A549 (cell line): ENCODE data around the gene RNF126.

ENCODE experiments used
- CEBPB ChIP-seq, 2 experiments: fragments of >200 bp in 1 of 2; sonication (Bioruptor Twin) in 1 of 2; formaldehyde crosslinking in 1 of 2; IDR thresholded peaks; 2 replicates each; pipeline ENCODE4 v1.6.1; 2012 to 2016
- EP300 ChIP-seq, 2 experiments: fragments of >200 bp; sonication (Bioruptor Twin); formaldehyde crosslinking; IDR thresholded peaks; 2 replicates in 1 of 2; 3 replicates in 1 of 2; pipeline ENCODE4 v1.6.1; 2016 to 2017
- JUN ChIP-seq, 2 experiments: fragments of >200 bp; sonication (Bioruptor Twin); formaldehyde crosslinking; IDR thresholded peaks; 2 replicates in 1 of 2; 3 replicates in 1 of 2; pipeline ENCODE4 v1.6.1; 2016 to 2017
- JUNB ChIP-seq: fragments of >200 bp; sonication (Bioruptor Twin); formaldehyde crosslinking; IDR thresholded peaks from 2 replicates; pipeline ENCODE4 v1.6.1; 2016
- MAZ ChIP-seq: fragments of 150-350 bp; IDR thresholded peaks from 2 replicates; pipeline ENCODE4 v1.6.1; 2014; ENCODE audit warnings: antibody characterized with exemption, low read depth, low read length, borderline replicate concordance
- POLR2A ChIP-seq: IDR thresholded peaks from 2 replicates; pipeline ENCODE4 v1.6.1; 2012; ENCODE audit warnings: mild to moderate bottlenecking, low read length
- RFX5 ChIP-seq: fragments of 450-650 bp; IDR thresholded peaks from 2 replicates; pipeline ENCODE4 v1.7.1; 2014; ENCODE audit warnings: antibody characterized with exemption, mild to moderate bottlenecking, moderate library complexity
- SMC3 ChIP-seq: fragments of >200 bp; sonication (Bioruptor Twin); formaldehyde crosslinking; IDR thresholded peaks from 3 replicates; pipeline ENCODE4 v1.6.1; 2018; ENCODE audit warnings: inconsistent platforms
- TP53 ChIP-seq: fragments of 250-450 bp; sonication (Bioruptor Pico); IDR thresholded peaks from 2 replicates; pipeline ENCODE4 v1.5.0; 2021; ENCODE audit warnings: mild to moderate bottlenecking, moderate library complexity
- TF ChIP-seq, protein P1 (sequence below): fragments of >200 bp; sonication (Bioruptor Twin); formaldehyde crosslinking; IDR thresholded peaks from 3 replicates; pipeline ENCODE4 v1.5.1; 2016
- TF ChIP-seq, protein P2 (sequence below): IDR thresholded peaks from 2 replicates; pipeline ENCODE4 v1.6.1; 2012
- TF ChIP-seq, protein P3 (sequence below): fragments of 200-600 bp; sonication (generic); IDR thresholded peaks from 2 replicates; pipeline ENCODE4 v1.6.1; 2016; ENCODE audit warnings: antibody characterized with exemption, mild to moderate bottlenecking, moderate library complexity

DNA sequence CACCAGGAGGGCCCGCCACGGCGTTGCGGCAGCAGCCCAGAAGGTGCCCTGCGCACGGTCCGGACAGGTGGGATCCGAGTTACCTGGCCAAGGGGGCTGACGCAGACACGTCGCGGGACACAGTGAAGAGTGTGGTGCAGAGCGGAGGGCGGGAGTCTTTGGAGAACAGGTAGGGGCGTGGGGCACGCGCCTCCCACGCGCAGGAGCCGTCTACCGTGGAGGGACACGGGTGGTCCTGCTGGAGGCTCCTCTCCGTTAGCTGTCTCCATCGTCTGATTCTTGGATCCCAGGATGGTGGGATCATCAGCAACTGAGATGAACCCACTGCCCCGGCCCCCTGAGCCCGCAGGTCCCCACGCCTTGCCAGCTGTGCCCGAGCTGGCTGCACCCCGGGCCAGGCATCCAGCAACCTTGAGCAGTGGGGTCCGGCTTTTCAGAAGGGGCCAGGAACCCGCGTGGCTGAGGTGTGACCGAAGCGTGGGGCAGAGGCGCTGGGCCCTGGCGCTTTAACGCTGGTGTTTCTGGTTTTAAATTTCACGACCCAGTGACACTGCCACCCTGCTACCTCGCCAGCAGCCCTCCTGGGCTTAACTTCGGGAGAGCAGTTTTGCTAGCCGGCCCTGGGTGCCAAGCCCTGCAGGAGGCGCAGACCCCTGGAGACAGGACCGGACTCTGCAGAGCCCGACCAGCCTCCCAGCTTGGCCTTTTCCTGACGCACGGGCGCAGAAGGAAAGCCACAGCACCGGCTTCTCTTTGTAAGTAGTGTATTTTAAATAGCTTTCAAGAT, 16.0 kb downstream of the RNF126 start:
- TF ChIP-seq CEBPB (IDR thresholded peaks at IDR 0.05) (no peak), POLR2A (no peak), JUNB (no peak), TP53 (no peak), RFX5 (no peak), EP300 (IDR thresholded peaks at IDR 0.05) (no peak), JUN (IDR thresholded peaks at IDR 0.05) (no peak), MAZ (no peak), SMC3 (no peak)
- TF ChIP-seq, protein P1, sequence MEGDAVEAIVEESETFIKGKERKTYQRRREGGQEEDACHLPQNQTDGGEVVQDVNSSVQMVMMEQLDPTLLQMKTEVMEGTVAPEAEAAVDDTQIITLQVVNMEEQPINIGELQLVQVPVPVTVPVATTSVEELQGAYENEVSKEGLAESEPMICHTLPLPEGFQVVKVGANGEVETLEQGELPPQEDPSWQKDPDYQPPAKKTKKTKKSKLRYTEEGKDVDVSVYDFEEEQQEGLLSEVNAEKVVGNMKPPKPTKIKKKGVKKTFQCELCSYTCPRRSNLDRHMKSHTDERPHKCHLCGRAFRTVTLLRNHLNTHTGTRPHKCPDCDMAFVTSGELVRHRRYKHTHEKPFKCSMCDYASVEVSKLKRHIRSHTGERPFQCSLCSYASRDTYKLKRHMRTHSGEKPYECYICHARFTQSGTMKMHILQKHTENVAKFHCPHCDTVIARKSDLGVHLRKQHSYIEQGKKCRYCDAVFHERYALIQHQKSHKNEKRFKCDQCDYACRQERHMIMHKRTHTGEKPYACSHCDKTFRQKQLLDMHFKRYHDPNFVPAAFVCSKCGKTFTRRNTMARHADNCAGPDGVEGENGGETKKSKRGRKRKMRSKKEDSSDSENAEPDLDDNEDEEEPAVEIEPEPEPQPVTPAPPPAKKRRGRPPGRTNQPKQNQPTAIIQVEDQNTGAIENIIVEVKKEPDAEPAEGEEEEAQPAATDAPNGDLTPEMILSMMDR = no peak
- TF ChIP-seq, protein P2, sequence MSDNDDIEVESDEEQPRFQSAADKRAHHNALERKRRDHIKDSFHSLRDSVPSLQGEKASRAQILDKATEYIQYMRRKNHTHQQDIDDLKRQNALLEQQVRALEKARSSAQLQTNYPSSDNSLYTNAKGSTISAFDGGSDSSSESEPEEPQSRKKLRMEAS = no peak
- TF ChIP-seq, protein P3, sequence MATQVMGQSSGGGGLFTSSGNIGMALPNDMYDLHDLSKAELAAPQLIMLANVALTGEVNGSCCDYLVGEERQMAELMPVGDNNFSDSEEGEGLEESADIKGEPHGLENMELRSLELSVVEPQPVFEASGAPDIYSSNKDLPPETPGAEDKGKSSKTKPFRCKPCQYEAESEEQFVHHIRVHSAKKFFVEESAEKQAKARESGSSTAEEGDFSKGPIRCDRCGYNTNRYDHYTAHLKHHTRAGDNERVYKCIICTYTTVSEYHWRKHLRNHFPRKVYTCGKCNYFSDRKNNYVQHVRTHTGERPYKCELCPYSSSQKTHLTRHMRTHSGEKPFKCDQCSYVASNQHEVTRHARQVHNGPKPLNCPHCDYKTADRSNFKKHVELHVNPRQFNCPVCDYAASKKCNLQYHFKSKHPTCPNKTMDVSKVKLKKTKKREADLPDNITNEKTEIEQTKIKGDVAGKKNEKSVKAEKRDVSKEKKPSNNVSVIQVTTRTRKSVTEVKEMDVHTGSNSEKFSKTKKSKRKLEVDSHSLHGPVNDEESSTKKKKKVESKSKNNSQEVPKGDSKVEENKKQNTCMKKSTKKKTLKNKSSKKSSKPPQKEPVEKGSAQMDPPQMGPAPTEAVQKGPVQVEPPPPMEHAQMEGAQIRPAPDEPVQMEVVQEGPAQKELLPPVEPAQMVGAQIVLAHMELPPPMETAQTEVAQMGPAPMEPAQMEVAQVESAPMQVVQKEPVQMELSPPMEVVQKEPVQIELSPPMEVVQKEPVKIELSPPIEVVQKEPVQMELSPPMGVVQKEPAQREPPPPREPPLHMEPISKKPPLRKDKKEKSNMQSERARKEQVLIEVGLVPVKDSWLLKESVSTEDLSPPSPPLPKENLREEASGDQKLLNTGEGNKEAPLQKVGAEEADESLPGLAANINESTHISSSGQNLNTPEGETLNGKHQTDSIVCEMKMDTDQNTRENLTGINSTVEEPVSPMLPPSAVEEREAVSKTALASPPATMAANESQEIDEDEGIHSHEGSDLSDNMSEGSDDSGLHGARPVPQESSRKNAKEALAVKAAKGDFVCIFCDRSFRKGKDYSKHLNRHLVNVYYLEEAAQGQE = no peak
